HEK293 (cell line): Measurements from ENCODE around the gene FAM181B.

Experiments
- CTCF ChIA-PET: fragments of 350-600 bp; formaldehyde crosslinking; extraction: SDS; loops from one replicate; lab custom pipeline; 2021; ENCODE audit warnings: antibody characterized with exemption; lab: Yijun Ruan, JAX
- POLR2A ChIA-PET: fragments of 300-600 bp; formaldehyde crosslinking; extraction: SDS; loops from one replicate; lab custom pipeline; 2020; ENCODE audit warnings: antibody characterized with exemption, inconsistent platforms; lab: Yijun Ruan, JAX
- H3K27ac ChIP-seq: fragments of 200-500 bp; sonication (Bioruptor generic); 2 replicates; pipeline ENCODE4 v1.5.1; 2014; ENCODE audit warnings: low read depth, low read length, control low read depth, inconsistent platforms; ENCODE audit errors: extremely low read depth
- H3K36me3 ChIP-seq, 2 experiments: fragments of 200-500 bp in 1 of 2; sonication (Bioruptor generic) in 1 of 2; 1 replicate in 1 of 2; 2 replicates in 1 of 2; pipeline ENCODE4 v1.5.1; 2014 to 2017; ENCODE audit warnings: inconsistent platforms in 2 of 2, low read length in 2 of 2; ENCODE audit not compliant: control insufficient read depth in 2 of 2, insufficient read depth in 1 of 2
- H3K4me1 ChIP-seq: fragments of 200-500 bp; sonication (Bioruptor generic); 2 replicates; pipeline ENCODE4 v1.5.1; 2014; ENCODE audit warnings: mild to moderate bottlenecking, low read length, inconsistent platforms; ENCODE audit not compliant: control insufficient read depth, insufficient read depth
- H3K4me3 ChIP-seq: 2 replicates; pipeline ENCODE4 v1.5.1; 2011; ENCODE audit warnings: low read depth, mild to moderate bottlenecking, control low read depth, low read length, moderate library complexity
- H3K9me3 ChIP-seq: fragments of 200-500 bp; sonication (Bioruptor generic); 2 replicates; pipeline ENCODE4 v1.5.1; 2014; ENCODE audit warnings: low read depth, low read length, inconsistent platforms; ENCODE audit not compliant: control insufficient read depth, insufficient read depth
- FEZF1 ChIP-seq: fragments of 450-650 bp; formaldehyde crosslinking; IDR thresholded peaks from 2 replicates; pipeline ENCODE4 v1.5.1; 2016; ENCODE audit warnings: missing biosample characterization, missing genetic modification characterization
- HIC1 ChIP-seq: fragments of 450-650 bp; formaldehyde crosslinking; IDR thresholded peaks from 2 replicates; pipeline ENCODE4 v1.5.1; 2016; ENCODE audit warnings: missing biosample characterization, missing genetic modification characterization
- KLF10 ChIP-seq: fragments of 450-650 bp; IDR thresholded peaks from 2 replicates; pipeline ENCODE4 v1.5.1; 2018; ENCODE audit warnings: missing biosample characterization, mild to moderate bottlenecking, missing genetic modification characterization
- KLF16 ChIP-seq: fragments of 450-650 bp; formaldehyde crosslinking; IDR thresholded peaks from 2 replicates; pipeline ENCODE4 v1.5.1; 2017; ENCODE audit warnings: missing biosample characterization, missing genetic modification characterization
- KLF9 ChIP-seq: fragments of 450-650 bp; formaldehyde crosslinking; IDR thresholded peaks from 2 replicates; pipeline ENCODE4 v1.5.1; 2016; ENCODE audit warnings: missing biosample characterization, missing genetic modification characterization, low read depth
- OVOL3 ChIP-seq: fragments of 450-650 bp; formaldehyde crosslinking; IDR thresholded peaks from 2 replicates; pipeline ENCODE4 v1.5.1; 2016; ENCODE audit warnings: missing biosample characterization, missing genetic modification characterization
- SCRT2 ChIP-seq: fragments of 450-650 bp; formaldehyde crosslinking; IDR thresholded peaks from 2 replicates; pipeline ENCODE4 v1.5.1; 2016; ENCODE audit warnings: missing biosample characterization, missing genetic modification characterization
- TSHZ1 ChIP-seq: fragments of 450-650 bp; formaldehyde crosslinking; IDR thresholded peaks from 2 replicates; pipeline ENCODE4 v1.5.1; 2016; ENCODE audit warnings: missing biosample characterization, missing genetic modification characterization, borderline replicate concordance
- ZBTB7A ChIP-seq: fragments of 450-650 bp; formaldehyde crosslinking; IDR thresholded peaks from 2 replicates; pipeline ENCODE4 v1.5.1; 2016; ENCODE audit warnings: low read depth, missing biosample characterization, missing genetic modification characterization
- ZNF112 ChIP-seq: fragments of 450-650 bp; formaldehyde crosslinking; IDR thresholded peaks from 2 replicates; pipeline ENCODE4 v1.5.0; 2017; ENCODE audit warnings: missing biosample characterization, missing genetic modification characterization
- ZNF114 ChIP-seq: fragments of 450-650 bp; formaldehyde crosslinking; IDR thresholded peaks from 2 replicates; pipeline ENCODE4 v1.5.0; 2017; ENCODE audit warnings: missing biosample characterization, missing genetic modification characterization
- ZNF132 ChIP-seq: fragments of 450-650 bp; formaldehyde crosslinking; IDR thresholded peaks from 2 replicates; pipeline ENCODE4 v1.5.1; 2017; ENCODE audit warnings: missing biosample characterization, missing genetic modification characterization, borderline replicate concordance
- ZNF302 ChIP-seq: fragments of 450-650 bp; formaldehyde crosslinking; IDR thresholded peaks from 2 replicates; pipeline ENCODE4 v1.5.1; 2016; ENCODE audit warnings: missing biosample characterization, missing genetic modification characterization, low read depth
- ZNF311 ChIP-seq: fragments of 450-650 bp; formaldehyde crosslinking; IDR thresholded peaks from 2 replicates; pipeline ENCODE4 v1.5.1; 2017; ENCODE audit warnings: missing biosample characterization, missing genetic modification characterization, borderline replicate concordance
- ZNF514 ChIP-seq: fragments of 450-650 bp; formaldehyde crosslinking; IDR thresholded peaks from 2 replicates; pipeline ENCODE4 v1.5.1; 2016; ENCODE audit warnings: missing biosample characterization, missing genetic modification characterization
- ZNF529 ChIP-seq: fragments of 450-650 bp; formaldehyde crosslinking; IDR thresholded peaks from 2 replicates; pipeline ENCODE4 v1.5.1; 2017; ENCODE audit warnings: missing genetic modification characterization, missing biosample characterization; ENCODE audit not compliant: insufficient replicate concordance
- ZNF530 ChIP-seq: fragments of 450-650 bp; formaldehyde crosslinking; IDR thresholded peaks from 2 replicates; pipeline ENCODE4 v1.5.1; 2016; ENCODE audit warnings: low read depth, missing biosample characterization, missing genetic modification characterization
- ZNF654 ChIP-seq: fragments of 450-650 bp; formaldehyde crosslinking; IDR thresholded peaks from 2 replicates; pipeline ENCODE4 v1.5.1; 2016; ENCODE audit warnings: low read depth, missing biosample characterization, missing genetic modification characterization
- ZNF837 ChIP-seq: fragments of 450-650 bp; formaldehyde crosslinking; IDR thresholded peaks from 2 replicates; pipeline ENCODE4 v1.5.1; 2016; ENCODE audit warnings: missing biosample characterization, missing genetic modification characterization
- ZSCAN18 ChIP-seq: fragments of 450-650 bp; formaldehyde crosslinking; IDR thresholded peaks from 2 replicates; pipeline ENCODE4 v1.5.1; 2016; ENCODE audit warnings: missing biosample characterization, missing genetic modification characterization
- ZSCAN23 ChIP-seq: fragments of 450-650 bp; formaldehyde crosslinking; IDR thresholded peaks from 2 replicates; pipeline ENCODE4 v1.5.1; 2016; ENCODE audit warnings: missing biosample characterization, missing genetic modification characterization
- TF ChIP-seq, protein P1 (sequence below): fragments of 450-650 bp; formaldehyde crosslinking; IDR thresholded peaks from 2 replicates; pipeline ENCODE4 v1.5.1; 2016; ENCODE audit warnings: missing biosample characterization, missing genetic modification characterization, borderline replicate concordance

FAM181B gene

GRCh38 chr11:82686211-82686610 is 47.5 kb downstream of the FAM181B start:
- Histone ChIP-seq H3K4me3 (no peak overlapping the region), H3K9me3 (no peaks in the 10 kb centered on the region), H3K4me1 (no peaks in the 10 kb centered on the region), H3K27ac (no peak overlapping the region), H3K36me3 (no peaks in the 10 kb centered on the region)
- TF ChIP-seq OVOL3 (tag by site-specific recombination) (no peak), ZNF514 (tag by site-specific recombination) (no peak), ZNF114 (tag by site-specific recombination) (no peak), KLF16 (tag by site-specific recombination) (no peak), ZNF112 (no peak), ZNF302 (tag by site-specific recombination) (no peak), ZSCAN18 (tag by site-specific recombination) (no peak), ZBTB7A (tag by site-specific recombination) (no peak), FEZF1 (tag by site-specific recombination) (no peak), ZSCAN23 (tag by site-specific recombination) (no peak), SCRT2 (no peak), KLF9 (tag by site-specific recombination) (no peak), ZNF132 (no peak), ZNF837 (no peak), ZNF654 (tag by site-specific recombination) (no peak)
- POLR2A ChIA-PET: no interaction called here
- CTCF ChIA-PET: interaction anchor here (0.5 to 5.5 kb wide), 4 partner anchors 10 to 411 kb away, joined by 3 to 83 read pairs (median 6); no protein-coding TSS in a partner anchor

- no peaks in the 10 kb centered on the region for H3K4me1 ChIP-seq
- no peaks in the 10 kb centered on the region for H3K9me3 ChIP-seq
- CTCF ChIA-PET: interaction anchor here (0.6 to 5.5 kb wide), 5 partner anchors 13 to 1225 kb away, joined by 3 to 83 read pairs (median 5); no protein-coding TSS in a partner anchor
- H3K27ac ChIP-seq: no peak overlapping the region
- POLR2A ChIA-PET: no interaction called here
- no peak overlapping the region for H3K4me3 ChIP-seq
- H3K36me3 ChIP-seq: no peaks in the 10 kb centered on the region
- no peak for TF ChIP-seq TSHZ1 (tag by site-specific recombination)
- TF ChIP-seq KLF10 (tag by site-specific recombination): no peak
- no peak for TF ChIP-seq ZNF529 (tag by site-specific recombination)
- TF ChIP-seq, protein P1, sequence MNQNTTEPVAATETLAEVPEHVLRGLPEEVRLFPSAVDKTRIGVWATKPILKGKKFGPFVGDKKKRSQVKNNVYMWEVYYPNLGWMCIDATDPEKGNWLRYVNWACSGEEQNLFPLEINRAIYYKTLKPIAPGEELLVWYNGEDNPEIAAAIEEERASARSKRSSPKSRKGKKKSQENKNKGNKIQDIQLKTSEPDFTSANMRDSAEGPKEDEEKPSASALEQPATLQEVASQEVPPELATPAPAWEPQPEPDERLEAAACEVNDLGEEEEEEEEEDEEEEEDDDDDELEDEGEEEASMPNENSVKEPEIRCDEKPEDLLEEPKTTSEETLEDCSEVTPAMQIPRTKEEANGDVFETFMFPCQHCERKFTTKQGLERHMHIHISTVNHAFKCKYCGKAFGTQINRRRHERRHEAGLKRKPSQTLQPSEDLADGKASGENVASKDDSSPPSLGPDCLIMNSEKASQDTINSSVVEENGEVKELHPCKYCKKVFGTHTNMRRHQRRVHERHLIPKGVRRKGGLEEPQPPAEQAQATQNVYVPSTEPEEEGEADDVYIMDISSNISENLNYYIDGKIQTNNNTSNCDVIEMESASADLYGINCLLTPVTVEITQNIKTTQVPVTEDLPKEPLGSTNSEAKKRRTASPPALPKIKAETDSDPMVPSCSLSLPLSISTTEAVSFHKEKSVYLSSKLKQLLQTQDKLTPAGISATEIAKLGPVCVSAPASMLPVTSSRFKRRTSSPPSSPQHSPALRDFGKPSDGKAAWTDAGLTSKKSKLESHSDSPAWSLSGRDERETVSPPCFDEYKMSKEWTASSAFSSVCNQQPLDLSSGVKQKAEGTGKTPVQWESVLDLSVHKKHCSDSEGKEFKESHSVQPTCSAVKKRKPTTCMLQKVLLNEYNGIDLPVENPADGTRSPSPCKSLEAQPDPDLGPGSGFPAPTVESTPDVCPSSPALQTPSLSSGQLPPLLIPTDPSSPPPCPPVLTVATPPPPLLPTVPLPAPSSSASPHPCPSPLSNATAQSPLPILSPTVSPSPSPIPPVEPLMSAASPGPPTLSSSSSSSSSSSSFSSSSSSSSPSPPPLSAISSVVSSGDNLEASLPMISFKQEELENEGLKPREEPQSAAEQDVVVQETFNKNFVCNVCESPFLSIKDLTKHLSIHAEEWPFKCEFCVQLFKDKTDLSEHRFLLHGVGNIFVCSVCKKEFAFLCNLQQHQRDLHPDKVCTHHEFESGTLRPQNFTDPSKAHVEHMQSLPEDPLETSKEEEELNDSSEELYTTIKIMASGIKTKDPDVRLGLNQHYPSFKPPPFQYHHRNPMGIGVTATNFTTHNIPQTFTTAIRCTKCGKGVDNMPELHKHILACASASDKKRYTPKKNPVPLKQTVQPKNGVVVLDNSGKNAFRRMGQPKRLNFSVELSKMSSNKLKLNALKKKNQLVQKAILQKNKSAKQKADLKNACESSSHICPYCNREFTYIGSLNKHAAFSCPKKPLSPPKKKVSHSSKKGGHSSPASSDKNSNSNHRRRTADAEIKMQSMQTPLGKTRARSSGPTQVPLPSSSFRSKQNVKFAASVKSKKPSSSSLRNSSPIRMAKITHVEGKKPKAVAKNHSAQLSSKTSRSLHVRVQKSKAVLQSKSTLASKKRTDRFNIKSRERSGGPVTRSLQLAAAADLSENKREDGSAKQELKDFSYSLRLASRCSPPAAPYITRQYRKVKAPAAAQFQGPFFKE (tag by site-specific recombination): no peak
- no peak for TF ChIP-seq HIC1 (tag by site-specific recombination)
- TF ChIP-seq ZNF311 (tag by site-specific recombination): no peak
- no peak for TF ChIP-seq ZNF530 (tag by site-specific recombination)
Measured at GRCh38 chr11:82683029-82683428, 50.6 kb downstream of the FAM181B start.
